Hematopoietic multipotent progenitor cell treated with erythropoietin and hydrocortisone succinate and interleukin-3 and kit ligand, for 8 days (in vitro differentiated cells): ENCODE results near the gene OSBPL6.
A peak's percentile ranks its signal among the peaks of the same experiment; 100 is the strongest.
"Not testable (repeated sequence)": the region's sequence is repeated elsewhere in the genome, so short reads cannot be mapped to it uniquely, and the experiment has no call there.

Source experiments
- DNase-seq: peaks from one replicate; pipeline ENCODE4 v3.0.0-alpha.2; 2015

Gene OSBPL6

DNA sequence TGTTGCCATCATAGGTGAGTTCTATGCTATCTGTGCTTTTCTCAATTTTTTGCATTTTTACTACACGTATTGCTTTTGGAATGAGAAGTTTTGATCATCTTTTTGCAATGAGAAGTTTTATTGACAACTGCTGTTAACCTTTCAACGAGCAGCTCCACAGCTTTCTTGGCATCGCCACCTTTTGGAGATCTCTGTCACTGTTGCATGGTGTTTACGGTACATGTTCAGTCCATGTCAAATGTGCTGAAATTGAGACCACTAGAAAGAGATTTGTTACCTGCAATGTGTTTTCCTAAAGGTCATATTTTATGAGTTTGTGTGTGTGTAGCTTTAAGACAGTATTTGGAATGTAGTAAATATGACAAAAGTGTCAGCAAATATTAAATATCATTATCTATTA is 120.8 kb downstream of the OSBPL6 start:
- no peak for DNase-seq

DNA sequence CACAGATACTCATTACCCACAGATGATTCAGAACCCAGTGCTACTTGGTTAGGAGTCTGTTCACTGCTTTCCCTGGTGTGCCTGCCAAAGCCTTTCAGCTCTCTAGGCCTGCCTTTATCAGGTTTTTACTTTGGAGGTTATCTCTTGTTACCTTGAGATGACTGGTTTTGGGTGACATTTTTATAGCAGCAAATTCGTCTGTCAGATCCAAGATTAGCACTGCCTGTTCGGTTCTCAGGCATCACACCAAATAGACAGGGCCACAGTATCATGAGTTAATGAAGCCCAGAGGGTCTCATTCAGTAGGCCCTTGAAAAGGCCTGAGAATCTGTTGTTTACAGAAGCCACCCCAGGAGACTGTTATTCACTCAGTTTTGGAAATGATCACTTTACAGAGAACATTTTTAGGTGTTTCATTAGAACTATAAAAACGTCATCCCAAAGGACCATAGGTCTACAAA is 121.2 kb downstream of the OSBPL6 start:
- DNase-seq: peak; percentile 43

DNA sequence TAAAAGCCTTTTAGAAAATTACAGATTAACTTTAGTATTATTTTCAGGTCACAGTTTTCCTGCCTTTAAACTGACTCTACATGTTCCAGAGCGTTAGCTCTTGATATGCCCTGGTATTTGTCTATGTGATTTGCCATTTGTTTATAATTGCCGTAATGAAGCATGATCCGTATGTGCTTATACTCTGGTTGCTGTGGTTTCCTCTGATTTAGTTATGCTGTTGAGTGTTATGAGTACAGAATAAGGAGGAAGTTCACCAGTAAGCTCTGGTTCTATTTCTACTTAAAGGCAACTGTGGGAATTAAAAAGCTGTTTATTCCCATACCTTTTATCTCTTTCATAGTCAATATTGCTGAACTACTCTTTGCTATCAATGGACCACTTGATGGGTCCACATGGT is 123.5 kb downstream of the OSBPL6 start:
- DNase-seq: no peak

DNA sequence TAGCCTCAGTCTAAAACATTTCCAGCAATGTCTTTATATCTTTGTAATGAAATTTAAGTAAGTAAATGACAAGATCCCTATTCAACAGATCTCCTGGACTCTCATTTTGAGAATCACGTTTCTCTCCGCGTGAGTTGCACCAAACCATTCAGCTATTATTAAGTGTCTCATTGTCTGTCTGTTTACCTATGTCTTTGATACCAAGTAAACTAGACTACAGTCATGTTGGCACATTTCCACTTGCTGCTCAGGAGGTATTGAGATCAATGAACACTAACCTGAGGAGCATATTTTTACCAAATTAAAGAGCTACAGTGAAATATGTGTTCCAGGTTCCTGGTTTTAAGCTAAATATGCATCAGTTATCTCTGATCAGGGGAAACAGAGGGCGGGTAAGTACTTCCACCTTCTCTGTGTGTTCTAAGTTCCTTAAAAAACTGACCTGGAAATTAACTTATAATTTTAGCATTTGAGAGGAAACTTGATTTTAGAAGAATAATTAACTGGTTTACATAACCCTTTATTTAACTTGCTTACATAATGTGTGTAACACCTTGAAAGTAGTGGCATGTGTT is 125.8 kb downstream of the OSBPL6 start:
- no peak for DNase-seq

DNA sequence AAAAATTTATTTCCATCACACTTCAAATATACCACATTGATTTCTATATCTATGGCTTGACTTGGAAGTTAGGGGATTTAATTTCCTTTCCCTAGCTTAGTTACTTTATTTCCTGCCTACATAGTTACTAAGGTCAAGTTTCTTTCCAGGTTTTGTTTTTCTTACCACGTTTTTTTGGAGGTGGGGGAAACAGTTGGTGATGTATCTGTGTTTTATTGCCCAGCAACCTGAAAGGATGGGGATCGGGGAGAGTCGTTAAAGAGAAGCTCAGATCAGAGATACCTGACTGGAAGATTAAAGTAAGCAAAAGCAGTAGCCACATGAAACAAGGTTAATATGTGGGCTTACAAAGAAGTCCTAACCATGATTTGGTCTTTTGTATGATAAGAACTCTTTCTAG is 127.8 kb downstream of the OSBPL6 start:
- DNase-seq: no peak

DNA sequence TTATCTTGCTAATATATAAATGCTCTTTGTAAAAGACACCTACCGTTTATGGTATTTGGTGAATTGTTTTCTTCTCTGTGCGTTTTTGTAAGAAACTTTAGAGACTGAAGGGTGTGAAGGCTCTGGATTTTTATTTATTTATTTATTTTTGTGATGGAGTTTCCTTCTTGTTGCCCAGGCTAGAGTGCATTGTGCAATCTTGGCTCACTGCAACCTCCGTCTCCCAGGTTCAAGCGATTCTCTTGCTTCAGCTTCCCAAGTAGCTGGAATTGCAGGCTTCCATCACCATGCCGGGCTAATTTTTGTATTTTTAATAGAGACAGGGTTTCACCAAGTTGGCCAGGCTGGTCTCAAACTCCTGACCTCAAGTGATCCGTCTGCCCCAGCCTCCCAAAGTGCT is 129.0 kb downstream of the OSBPL6 start:
- DNase-seq: not testable (repeated sequence)

DNA sequence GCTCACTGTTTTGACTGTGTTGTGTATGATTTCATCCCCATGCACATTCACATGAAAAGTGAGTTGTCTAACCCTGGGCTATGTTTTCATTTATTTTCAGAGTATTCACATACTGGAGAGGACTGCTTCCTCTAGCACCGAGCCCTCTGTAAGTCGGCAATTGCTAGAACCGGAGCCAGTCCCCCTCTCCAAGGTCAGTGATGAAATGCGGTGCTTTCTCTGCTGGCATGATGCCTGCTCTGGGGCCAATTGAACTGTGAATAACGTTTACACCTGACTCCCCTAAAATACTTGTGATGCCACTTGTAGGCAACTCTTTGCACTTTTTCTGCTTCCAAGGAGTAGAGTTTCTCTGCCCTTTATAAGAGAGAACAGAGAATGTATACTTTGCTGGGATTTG is 129.8 kb downstream of the OSBPL6 start:
- DNase-seq: no peak

DNA sequence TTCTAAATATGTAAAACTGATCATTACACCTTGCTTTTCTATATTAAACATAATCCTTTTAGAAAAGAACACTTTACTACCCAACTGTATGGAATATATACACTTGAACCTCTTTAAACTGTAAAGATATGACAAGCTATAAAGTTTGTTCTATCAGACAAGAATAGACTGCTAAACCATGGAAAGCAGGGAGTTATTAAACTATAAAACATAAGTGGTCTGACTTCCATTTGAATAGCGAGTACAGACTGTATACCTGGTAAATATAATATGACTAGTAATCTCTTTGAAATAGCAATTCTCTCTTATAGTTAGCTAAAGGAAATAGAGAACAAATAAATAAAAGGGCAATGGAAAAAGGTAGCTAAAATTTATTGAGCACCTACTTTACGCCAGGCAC is 131.0 kb downstream of the OSBPL6 start:
- no peak for DNase-seq

DNA sequence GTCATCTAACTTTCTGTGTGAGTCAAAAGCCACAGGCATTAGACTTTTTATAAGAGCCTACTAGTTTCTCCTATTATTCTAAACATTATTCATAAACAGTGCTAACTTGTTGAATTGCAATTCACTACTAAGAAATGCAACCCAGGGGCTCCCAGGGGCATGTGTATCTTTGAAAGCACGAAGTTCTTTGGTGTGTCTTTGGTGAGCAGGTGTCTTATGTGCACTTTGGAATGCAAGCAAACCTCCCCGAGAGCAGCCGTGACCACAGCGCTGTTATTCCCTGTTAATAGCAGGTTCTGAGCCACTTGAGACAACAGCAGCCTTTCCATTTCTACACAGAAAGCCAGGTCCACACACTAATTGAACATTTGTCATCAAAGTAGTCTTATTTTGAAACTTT is 133.2 kb downstream of the OSBPL6 start:
- DNase-seq: no peak

DNA sequence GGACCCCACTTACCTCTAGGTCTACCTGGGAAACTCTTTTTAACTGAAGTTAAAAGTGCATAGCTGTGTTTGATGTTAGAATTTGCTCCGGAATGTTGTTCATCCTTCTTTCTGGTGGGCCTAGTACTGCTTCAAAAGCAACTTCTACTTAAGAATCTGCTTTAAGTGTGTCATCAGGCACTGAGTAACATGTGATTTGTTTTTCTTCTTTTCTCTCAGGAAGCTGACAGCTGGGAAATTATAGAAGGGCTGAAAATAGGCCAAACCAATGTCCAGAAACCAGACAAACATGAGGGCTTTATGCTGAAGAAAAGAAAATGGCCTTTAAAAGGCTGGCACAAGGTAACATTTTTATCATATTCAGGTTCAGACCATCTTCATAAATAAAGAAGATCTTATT is 133.7 kb downstream of the OSBPL6 start:
- no peak for DNase-seq

DNA sequence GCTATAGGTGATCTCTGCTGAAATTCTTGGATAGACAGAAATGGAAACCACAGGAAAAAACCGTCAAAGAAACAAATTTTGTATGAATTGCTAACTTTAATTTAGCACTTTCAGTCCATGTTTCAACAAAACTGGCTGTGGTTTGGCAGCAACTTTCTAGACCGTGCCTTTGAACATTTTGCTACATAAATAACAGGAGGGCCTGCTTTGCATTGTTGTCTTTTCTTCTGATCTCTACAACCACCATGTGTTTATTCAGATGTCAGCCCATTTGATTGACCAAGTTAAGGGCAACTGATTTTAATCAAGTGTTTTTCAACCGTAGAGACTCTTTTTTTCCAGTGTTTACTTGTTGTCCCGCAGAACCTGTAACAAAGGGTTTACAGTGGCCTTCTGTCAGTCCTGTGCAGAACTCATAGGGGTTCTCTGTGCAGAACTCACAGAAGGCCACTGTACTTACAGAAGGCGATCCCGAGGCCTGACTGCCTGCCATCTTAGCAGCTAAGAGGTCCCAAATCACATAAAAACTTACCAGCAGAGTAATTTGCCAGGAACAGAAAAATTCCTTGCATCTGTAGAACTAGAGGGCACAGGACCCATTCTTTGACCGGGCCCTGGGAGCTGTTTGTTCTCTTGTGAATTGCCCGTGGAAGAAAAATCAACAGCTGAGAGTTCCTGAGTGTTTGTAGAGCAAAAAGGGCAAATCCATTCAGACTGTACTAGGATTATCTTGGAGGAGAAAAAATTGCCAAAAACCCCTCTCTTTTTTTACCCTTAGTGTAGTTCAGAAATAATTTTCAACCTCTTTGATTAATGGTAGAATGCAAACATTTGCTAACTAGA is 136.1 kb downstream of the OSBPL6 start:
- no peak for DNase-seq

DNA sequence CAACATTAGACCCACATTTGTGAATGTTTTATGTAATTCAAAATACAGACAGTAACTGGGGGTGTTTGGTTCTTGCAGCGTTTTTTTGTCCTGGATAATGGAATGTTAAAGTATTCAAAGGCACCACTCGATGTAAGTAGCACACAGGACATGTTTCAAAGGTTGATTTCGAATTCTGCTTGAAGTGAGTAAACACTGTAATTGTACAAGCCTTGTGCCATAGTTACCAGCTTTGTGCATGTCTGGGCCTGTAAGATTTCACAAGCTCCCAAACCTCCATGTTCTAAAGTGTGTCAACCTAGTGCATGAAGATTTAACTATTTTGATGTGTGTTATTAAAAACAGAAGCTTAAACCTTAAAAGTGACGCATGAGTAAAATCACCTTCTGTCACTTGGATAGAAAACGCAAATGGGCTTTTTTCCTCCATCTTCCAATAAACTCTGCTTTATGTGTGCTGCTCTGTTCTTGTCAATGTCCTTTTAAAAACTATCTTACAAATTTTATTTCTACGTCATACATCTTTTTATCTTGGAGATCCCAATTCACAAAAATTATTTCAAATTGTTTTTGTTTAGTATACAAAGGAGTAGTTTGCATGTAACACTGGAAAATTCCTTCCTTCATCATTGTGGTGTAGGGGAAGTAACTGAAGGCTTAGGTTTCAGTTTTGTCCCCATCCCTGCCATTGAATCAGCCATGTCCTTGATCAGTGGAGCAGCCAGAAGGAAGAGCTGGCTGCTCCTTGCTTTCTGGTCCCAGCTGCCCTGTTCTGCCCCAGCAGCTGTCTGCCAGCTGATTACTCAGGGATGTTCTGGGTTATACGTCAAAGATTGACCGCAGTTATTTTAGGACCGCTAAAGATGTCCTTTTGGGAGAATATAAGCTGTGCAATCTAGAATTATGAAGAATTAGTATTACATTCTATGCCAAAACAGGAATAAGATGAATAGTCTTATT is 137.4 kb downstream of the OSBPL6 start:
- no peak for DNase-seq

DNA sequence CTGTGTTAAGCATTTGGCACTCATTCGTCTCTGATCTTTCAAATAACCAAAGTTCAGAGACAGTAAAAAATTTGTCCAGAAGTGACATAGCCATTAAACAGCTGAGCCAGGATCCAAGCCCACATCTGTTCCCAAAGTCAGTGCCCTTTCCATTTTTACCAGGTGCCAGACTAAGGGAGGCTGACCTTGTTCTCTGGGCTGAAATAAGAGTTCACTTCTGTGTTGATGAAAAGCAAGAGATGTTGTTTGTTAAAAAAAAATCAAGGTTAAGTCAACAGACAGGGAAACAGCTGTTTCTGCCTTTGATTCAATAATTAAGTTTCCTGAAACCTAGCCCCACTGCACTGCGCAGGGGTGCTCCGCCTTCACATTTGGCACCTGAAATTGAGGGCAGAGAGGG is 139.5 kb downstream of the OSBPL6 start:
- no peak for DNase-seq

DNA sequence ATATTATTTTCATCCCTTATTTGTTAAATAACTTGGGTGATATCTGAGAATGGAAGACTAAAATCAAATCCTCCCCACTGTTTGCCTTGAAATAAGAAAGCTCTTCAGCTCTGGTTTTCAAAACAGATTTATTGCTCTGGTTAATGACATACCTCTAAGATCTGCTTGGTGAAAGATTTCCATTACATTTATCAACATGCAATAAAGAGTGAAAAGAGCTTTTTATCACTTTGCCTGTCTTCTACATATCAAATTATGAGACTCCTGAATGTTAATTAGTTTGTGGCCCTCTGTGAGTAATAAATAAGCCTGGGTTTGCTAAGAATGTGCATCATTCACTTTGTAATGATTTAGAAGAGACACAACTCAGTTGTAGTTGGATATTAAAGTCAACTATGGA is 140.9 kb downstream of the OSBPL6 start:
- DNase-seq: no peak

DNA sequence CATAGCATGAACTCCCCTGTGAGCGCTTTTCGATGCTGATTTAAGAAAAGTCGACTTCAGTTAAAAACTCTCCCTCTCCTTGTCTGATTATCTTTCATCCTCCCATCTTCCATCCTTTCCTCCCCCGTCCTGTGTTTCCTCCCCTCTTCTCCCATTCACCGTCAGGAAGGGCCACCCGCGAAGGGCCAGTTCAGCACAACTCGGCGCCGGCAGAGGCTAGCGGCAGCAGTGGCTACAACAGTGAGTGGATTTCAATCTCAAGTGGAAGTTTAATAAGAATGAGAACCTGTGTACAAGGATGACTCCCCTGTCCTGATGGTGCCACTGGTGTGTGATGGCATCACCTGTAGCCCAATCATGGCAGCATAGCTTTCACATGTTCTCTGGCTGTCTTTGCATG is 149.8 kb downstream of the OSBPL6 start:
- no peak for DNase-seq

DNA sequence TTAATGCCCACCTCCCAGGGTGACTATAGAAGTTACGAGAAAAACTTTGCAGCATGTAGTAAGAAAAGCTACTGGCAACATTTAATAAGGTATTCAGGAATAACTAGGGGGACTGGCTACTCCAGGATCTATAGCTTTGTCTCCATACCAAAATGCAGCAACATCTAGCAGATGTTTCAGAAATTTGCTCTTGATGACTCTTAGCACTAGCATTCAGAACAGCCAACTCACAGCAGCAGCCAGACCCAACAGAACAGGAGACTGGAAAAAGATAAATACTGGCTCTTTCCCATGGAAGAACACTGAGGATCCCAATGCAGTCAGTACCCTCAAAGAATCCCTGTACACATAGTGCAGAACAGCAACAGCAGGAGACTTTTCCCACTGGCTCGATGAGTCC is 151.6 kb downstream of the OSBPL6 start:
- no peak for DNase-seq

DNA sequence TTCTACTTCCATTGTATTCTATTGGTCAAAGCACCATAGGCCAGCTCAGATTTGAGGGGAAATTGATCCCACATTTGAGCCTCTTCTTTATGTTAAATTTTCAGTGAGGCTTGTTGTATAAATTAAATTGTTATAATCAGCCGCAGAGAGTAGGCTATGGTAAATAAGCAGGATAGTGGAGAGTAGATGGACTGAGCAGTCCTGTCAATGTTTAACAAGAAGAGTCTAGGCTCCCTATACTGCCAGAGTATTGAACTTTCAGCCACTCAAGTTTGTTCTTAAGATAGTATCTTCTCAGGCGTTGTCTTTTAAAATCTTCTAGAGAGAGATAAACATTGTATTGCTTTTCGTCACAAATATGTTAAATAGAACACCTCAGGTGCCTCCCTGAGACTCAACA is 155.7 kb downstream of the OSBPL6 start:
- no peak for DNase-seq

DNA sequence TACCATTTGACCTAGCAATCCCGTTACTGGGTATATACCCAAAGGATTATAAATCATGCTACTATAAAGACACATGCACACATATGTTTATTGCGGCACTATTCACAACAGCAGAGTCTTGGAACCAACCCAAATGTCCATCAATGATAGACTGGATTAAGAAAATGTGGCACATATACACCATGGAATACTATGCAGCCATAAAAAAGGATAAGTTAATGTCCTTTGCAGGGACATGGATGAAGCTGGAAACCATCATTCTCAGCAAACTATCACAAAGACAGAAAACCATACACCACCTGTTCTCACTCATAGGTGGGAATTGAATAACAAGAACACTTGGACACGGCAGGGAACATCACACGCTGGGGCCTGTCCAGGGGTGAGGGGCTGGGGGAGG is 163.4 kb downstream of the OSBPL6 start:
- DNase-seq: not testable (repeated sequence)

DNA sequence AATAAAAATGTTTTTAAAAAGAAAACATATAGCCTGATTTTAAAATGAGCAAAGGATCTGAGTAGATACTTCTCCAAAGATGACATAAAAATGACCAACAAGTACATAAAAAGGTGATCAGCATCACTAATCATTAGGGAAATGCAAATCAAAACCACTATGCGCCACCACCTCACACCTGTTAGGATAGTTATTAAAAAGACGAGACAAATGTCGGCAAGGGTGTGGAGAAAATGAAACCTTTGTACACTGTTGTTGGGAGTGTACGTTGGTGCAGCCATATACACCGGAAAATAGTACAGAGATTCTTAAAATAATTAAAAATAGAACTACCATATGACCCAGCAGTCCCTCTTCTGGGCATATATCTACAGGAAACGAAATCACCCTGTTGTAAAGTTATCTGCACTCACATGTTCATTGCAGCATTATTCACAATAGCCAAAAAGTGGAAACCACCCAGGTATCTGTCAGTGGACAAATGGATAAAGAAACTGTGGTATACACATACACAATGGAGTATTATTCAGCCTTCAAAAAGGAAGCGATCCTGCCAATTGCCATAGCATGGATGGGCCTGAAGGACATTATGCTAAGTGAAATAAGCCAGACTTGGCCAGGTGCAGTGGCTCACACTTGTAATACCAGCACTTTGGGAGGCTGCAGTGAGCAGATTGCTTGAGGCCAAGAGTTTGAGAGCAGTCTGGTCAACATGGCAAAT is 165.0 kb downstream of the OSBPL6 start:
- DNase-seq: no peak

DNA sequence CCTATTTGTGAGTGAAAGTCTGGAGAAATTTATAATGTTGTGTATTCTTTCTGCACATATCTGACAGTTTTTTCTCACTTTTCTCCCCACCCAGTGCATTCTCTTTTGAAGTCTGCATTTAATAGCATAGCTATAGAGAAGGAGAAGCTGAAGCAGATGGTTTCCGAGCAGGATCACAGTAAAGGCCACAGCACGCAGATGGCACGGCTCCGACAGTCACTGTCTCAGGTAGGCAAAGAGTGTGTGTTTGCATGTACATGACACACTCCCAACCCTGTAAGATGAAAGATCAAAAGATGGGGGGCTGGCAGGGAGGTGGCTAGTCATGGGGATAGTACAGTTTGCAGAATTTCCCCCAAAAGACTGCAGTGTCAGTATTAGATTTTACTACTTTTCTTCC is 167.3 kb downstream of the OSBPL6 start:
- no peak for DNase-seq

DNA sequence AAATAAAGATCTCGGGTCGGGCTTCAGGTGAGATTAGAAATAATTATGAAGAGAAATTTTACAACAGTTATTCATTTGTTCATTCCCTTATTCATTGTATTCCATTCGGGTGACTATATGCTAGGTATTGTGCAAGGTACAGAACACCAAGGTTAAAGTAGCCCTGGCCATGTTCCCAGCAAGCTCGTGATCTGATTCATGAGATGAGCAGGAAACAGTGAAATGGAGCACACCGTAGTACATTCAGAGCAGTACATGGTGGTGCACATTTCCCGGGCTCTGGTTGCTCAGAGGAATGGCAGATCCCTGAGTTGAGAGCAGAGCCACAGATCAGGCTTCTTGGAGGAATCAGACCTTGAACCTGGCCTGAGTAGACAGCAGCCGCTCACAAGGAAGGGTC is 168.9 kb downstream of the OSBPL6 start:
- no peak for DNase-seq

DNA sequence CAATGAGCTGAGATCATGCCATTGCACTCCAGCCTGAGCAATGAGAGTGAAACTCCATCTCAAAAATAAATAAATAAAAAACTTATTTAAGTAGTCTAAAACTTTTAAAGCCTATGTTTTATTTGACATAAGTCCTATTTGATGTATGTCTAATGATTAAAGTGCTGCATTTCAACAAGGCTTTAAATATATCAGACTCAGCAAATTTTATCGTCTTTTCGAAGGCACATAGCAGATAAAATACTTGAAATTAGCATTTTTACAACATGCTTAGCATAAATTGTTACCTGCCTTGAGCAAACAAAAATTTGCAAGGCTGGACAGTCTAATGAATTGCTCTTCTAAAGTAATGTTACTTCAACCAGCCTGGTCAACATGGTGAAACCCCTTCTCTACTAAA is 170.8 kb downstream of the OSBPL6 start:
- DNase-seq: no peak

DNA sequence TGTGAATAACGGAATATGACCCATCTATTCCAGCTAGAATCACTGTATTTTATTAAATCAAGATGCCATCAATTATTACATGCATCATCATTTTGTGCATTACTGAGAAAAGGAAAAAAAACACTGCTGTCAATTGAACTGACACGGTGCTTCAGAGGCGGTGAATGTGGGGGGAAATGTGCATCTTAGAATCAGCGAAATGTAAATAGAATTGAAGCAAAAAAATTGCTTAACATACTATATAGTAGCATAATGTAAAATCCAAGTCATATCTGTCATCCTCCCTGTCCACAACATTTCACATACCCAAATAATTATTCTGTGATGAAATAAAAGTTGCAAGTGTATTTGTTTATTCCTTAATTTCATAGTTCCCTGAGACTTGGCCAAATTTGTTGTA is 172.1 kb downstream of the OSBPL6 start:
- no peak for DNase-seq
